Activated CD8-positive, alpha-beta memory T cell treated with anti-CD3 and anti-CD28 coated beads, Interleukin-2, amount 50 U/mL, for 48 hours (primary cell): ENCODE data around the gene HS3ST3A1.

ENCODE experiments used
- DNase-seq: peaks from one replicate; pipeline ENCODE4 v3.0.0-alpha.2; 2020

HS3ST3A1 gene

GRCh38 chr17:13597723-13598347 is 3.9 kb downstream of the HS3ST3A1 start:
- DNase-seq: no peak

GRCh38 chr17:13596241-13596923 is 5.3 kb downstream of the HS3ST3A1 start:
- no peak for DNase-seq

GRCh38 chr17:13595599-13595899 is 6.2 kb downstream of the HS3ST3A1 start:
- DNase-seq: no peak

- DNase-seq: peak; percentile 87
These were observed 6.7 kb downstream of the HS3ST3A1 start for GRCh38 chr17:13594762-13595598.

- DNase-seq: no peak
These were observed 7.4 kb downstream of the HS3ST3A1 start for GRCh38 chr17:13594310-13594709.

GRCh38 chr17:13593757-13594156 is 8.0 kb downstream of the HS3ST3A1 start:
- no peak for DNase-seq

- no peak for DNase-seq
These were observed 8.5 kb downstream of the HS3ST3A1 start for GRCh38 chr17:13593021-13593751.

GRCh38 chr17:13592427-13592826 is 9.3 kb downstream of the HS3ST3A1 start:
- DNase-seq: no peak

- no peak for DNase-seq
These were observed 11.3 kb downstream of the HS3ST3A1 start for GRCh38 chr17:13590441-13590840.

- DNase-seq: no peak
These were observed 12.1 kb downstream of the HS3ST3A1 start for GRCh38 chr17:13589658-13590057.

GRCh38 chr17:13587487-13588338 is 14.0 kb downstream of the HS3ST3A1 start:
- no peak for DNase-seq

- DNase-seq: no peak
These were observed 17.0 kb downstream of the HS3ST3A1 start for GRCh38 chr17:13584701-13585080.

GRCh38 chr17:13583996-13584700 is 17.6 kb downstream of the HS3ST3A1 start:
- no peak for DNase-seq

GRCh38 chr17:13582776-13583547 is 18.8 kb downstream of the HS3ST3A1 start:
- no peak for DNase-seq

GRCh38 chr17:13581925-13582324 is 19.8 kb downstream of the HS3ST3A1 start:
- no peak for DNase-seq

- DNase-seq: no peak
These were observed 20.9 kb downstream of the HS3ST3A1 start for GRCh38 chr17:13580790-13581189.

GRCh38 chr17:13576661-13577526 is 24.8 kb downstream of the HS3ST3A1 start:
- no peak for DNase-seq

- DNase-seq: no peak
These were observed 25.8 kb downstream of the HS3ST3A1 start for GRCh38 chr17:13575922-13576419.

GRCh38 chr17:13575466-13575865 is 26.3 kb downstream of the HS3ST3A1 start:
- no peak for DNase-seq

- DNase-seq: no peak
These were observed 29.1 kb downstream of the HS3ST3A1 start for GRCh38 chr17:13572581-13572980.
